Measurements from ENCODE around the gene KRTAP5-9.
"Not testable (repeated sequence)": the region's sequence is repeated elsewhere in the genome, so short reads cannot be mapped to it uniquely, and the experiment has no call there.

Gene KRTAP5-9

DNA sequence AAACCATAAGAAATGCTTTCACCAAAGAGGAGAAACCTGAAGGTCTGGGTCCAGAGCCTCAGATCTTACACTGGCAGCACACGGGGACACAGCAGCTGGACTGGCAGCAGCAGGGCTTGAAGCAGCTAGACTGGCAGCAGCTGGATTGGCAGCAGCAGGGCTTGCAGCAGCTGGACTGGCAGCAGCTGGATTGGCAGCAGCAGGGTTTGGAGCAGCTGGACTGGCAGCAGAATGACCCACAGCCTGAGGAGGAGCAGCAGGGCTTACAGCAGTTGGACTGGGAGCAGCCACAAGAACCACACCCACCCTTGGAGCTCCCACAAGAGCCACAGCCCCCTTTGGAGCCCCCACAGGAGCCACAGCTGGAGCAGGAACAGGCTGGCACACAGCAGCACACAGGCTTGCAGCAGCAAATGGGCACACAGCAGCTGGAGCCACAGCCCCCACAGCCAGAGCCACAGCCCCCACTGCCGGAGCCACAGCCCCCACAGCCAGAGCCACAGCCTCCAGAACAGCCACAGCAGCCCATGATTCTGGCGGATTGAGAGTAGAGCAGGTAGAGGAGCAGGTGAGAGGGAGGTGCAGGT, 34.2 kb downstream of the KRTAP5-9 start, which contains the start of gene KRTAP5-11:
KRTAP5-11 (minus strand) TSS at position 567 of the 587 bp plus-strand sequence; CDS start at position 529, 38 bp downstream.
- no peak within 1 kb of the TSS for H3K4me3 ChIP-seq (ENCODE audit: low read depth, low read length)
- no peak for TF ChIP-seq CTCF (conservative IDR thresholded peaks at IDR 0.05; ENCODE audit: low read depth, low read length)
- DNase-seq (ENCODE audit: low read depth): no peak

GRCh38 chr11:71582969-71583368, 34.7 kb downstream of the KRTAP5-9 start:
- not testable (repeated sequence) for DNase-seq (ENCODE audit: low read depth); H3K4me3 ChIP-seq (ENCODE audit: low read depth, low read length)

DNA sequence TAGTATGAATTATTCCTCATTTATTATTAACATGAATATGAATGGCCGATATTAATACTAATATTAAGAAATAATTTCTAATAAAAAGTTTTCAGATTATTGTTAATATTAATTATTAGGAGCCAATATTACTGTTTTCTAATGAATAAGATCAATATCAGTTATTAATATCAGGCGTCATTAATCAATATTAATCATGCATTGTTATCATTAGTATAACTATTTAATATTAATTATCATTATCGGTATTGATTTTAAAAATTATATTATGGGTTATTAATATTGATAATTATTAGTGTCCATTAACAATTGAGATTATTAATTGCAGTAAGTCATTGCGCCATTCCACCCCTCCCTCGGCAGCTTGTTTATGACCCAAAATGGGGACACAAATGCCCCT, 37.5 kb downstream of the KRTAP5-9 start:
- not testable (repeated sequence) for DNase-seq (ENCODE audit: low read depth); H3K4me3 ChIP-seq (ENCODE audit: low read depth, low read length)

DNA sequence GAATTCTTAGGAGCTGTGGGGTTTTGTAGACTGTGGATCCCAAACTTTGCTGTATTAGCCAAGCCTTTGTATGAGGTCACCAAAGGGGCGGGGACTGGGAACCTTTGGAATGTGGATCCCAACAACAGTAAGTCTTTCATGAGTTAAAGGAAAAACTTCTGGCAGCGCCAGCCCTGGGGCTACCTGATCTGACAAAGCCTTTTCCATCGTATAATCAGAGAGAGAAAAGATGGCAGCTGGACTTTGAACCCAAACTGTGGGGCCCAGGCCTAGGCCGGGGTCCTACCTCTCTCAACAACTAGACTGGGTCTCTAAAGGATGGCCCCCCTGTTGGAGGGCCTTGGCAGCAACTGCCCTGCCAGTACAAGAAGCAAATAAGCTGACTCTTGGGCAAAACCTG, 40.1 kb downstream of the KRTAP5-9 start:
- not testable (repeated sequence) for DNase-seq (ENCODE audit: low read depth); H3K4me3 ChIP-seq (ENCODE audit: low read depth, low read length)

GRCh38 chr11:71588822-71589545, 40.8 kb downstream of the KRTAP5-9 start:
- H3K4me3 ChIP-seq (ENCODE audit: low read depth, low read length); DNase-seq (ENCODE audit: low read depth): not testable (repeated sequence)

GRCh38 chr11:71589546-71589920, 41.3 kb downstream of the KRTAP5-9 start:
- not testable (repeated sequence) for DNase-seq (ENCODE audit: low read depth); H3K4me3 ChIP-seq (ENCODE audit: low read depth, low read length)

Data from choroid plexus epithelial cell (primary cell).